ENCODE results near the gene CBLN1.

The CBLN1 gene

GRCh38 chr16:49281480-49281842 is at the start of gene CBLN1:
Gene CBLN1, minus strand, starts transcription at chr16:49281838. Its CDS starts 373 bp downstream, at chr16:49281465.
- no peak for DNase-seq

GRCh38 chr16:49330562-49331201 is 49.0 kb upstream of the CBLN1 start:
- DNase-seq = peak; percentile 5

GRCh38 chr16:49328325-49328724 is 46.7 kb upstream of the CBLN1 start:
- no peak for DNase-seq

GRCh38 chr16:49327466-49327865 is 45.8 kb upstream of the CBLN1 start:
- DNase-seq = no peak

GRCh38 chr16:49324703-49325102 is 43.1 kb upstream of the CBLN1 start:
- no peak for DNase-seq

- no peak for DNase-seq
These were observed 34.0 kb upstream of the CBLN1 start for GRCh38 chr16:49315602-49316001.

GRCh38 chr16:49312389-49312985 is 30.8 kb upstream of the CBLN1 start:
- DNase-seq = no peak

- DNase-seq = no peak
These were observed 30.2 kb upstream of the CBLN1 start for GRCh38 chr16:49311823-49312222.

GRCh38 chr16:49307176-49307575 is 25.5 kb upstream of the CBLN1 start:
- DNase-seq = no peak

- DNase-seq = no peak
These were observed 23.8 kb upstream of the CBLN1 start for GRCh38 chr16:49305406-49305805.

- no peak for DNase-seq
These were observed 10.8 kb upstream of the CBLN1 start for GRCh38 chr16:49292413-49292812.

GRCh38 chr16:49287572-49287971 is 5.9 kb upstream of the CBLN1 start:
- DNase-seq = no peak

GRCh38 chr16:49284962-49285361 is 3.3 kb upstream of the CBLN1 start:
- no peak for DNase-seq

GRCh38 chr16:49283376-49284049 is 1.9 kb upstream of the CBLN1 start:
- peak; percentile 19 for DNase-seq

GRCh38 chr16:49282690-49283375 is 1.2 kb upstream of the CBLN1 start:
- DNase-seq = peak; percentile 89

- DNase-seq = peak; percentile 95
These were observed 405 bp upstream of the CBLN1 start for GRCh38 chr16:49281843-49282642.

GRCh38 chr16:49280841-49281371 is 732 bp downstream of the CBLN1 start:
- DNase-seq = peak; percentile 41

- peak; percentile 54 for DNase-seq
These were observed 1.4 kb downstream of the CBLN1 start for GRCh38 chr16:49280105-49280741.

- DNase-seq = no peak
These were observed 2.5 kb downstream of the CBLN1 start for GRCh38 chr16:49278944-49279725.

GRCh38 chr16:49278567-49278827 is 3.1 kb downstream of the CBLN1 start:
- no peak for DNase-seq

GRCh38 chr16:49277766-49278566 is 3.7 kb downstream of the CBLN1 start:
- no peak for DNase-seq

All from NCI-H82 (cell line).